ENCODE measurements around the gene BDH1. TPM values are rescaled to one million over a fixed set of nuclear protein-coding genes. Genes with fewer than 3 reads are reported as not detected.
"Not testable (repeated sequence)": the region's sequence is repeated elsewhere in the genome, so short reads cannot be mapped to it uniquely, and the experiment has no call there.

Gene BDH1
- total RNA-seq, 5 donors from 2014 or later (not counting 1 experiment from before 2014, with no cell fraction given): 31.1 to 74.7 (median 68.9) TPM

DNA sequence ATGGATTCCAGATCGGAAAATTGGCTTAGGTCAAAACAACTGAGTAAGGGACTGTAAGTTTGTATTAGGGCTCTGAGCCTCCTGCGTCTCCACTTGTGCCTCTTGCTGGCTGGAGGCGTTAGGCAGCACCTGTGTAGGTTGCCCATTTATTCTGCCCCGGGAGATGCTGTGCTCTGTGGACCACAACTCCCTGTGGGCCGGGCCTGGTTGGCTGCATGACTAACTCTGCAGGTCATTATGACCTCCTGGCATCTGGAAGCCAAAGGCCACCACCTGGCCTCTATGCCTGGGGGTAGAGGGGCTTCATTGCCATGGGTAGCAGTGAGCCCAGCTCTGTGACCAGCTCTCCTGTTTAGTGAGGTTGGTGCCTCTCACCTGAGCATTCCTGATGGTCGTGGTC lies 36.0 kb upstream of the BDH1 start:
- ChIA-PET POLR2A (no interaction called here), CTCF (no interaction called here)
- no peak overlapping the region for H3K4me3 ChIP-seq (ENCODE audit: control insufficient read depth in 1 of 2, extremely low read depth in 1 of 2, low read length in 1 of 2)
- Mint-ChIP-seq H3K9me3 (no peaks in the 10 kb centered on the region), H3K27ac (no peak overlapping the region), H3K4me3 (no peak overlapping the region), H3K36me3 (no peaks in the 10 kb centered on the region), H3K4me1 (peaks cover 19 to 23% (median 20%) of the 10 kb centered on the region in 3 donors), H3K27me3 (no peaks in the 10 kb centered on the region)
- H3K4me1 ChIP-seq (ENCODE audit: control insufficient read depth in 1 of 2, extremely low read depth in 1 of 2, insufficient read depth in 2 of 2, low read length in 2 of 2): peaks cover 0 to 3% of the 10 kb centered on the region in 2 experiments
- H3K36me3 ChIP-seq (ENCODE audit: control insufficient read depth in 2 of 2, extremely low read depth in 1 of 2, insufficient read depth in 1 of 2, low read length in 1 of 2): no peaks in the 10 kb centered on the region
- H3K27ac ChIP-seq (ENCODE audit: low read length): no peak overlapping the region
- no peaks in the 10 kb centered on the region for H3K9me3 ChIP-seq
- DNase-seq (no peak), ATAC-seq (replicated peaks in 1 of 4) (no peak)
- 90% methylated on average over 6 of the region's 6 CpGs for WGBS (ENCODE audit: insufficient coverage)
- peaks cover 0 to 5% of the 10 kb centered on the region in 2 experiments for H3K27me3 ChIP-seq (replicated peaks in 1 of 2; ENCODE audit: control insufficient read depth in 2 of 2, extremely low read depth in 1 of 2, insufficient read depth in 2 of 2, low read length in 1 of 2)

DNA sequence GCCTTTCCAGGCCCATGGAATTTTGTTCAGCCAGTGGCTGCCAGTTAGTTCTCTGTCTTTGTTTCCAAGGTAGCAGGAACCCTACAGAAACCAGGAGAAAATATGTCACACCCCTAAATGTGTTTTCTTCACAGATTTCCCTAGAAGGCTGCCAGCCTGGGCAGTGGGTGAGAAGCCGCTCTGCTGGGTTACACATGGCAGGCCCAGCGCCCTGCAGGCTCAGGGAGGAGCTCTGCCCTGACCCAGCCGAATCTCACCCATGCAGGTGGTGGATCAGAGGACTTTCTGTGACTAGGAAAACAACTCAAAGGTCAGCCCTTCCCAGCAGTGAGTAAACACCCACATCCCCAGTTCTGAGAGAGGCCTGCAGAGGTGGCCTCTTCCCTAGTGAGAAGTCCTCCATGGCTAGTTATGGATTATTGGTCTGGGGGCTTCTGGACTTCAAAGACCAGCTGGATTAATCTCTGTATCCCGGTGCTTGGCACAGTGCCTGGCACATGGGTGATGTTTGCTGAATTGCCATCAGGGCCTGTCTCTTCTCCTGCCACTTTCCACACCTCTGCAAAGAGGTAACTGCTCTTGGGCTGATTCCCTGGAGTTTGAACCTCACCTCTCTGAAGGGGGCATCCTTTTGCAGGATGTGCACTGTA lies 34.7 kb upstream of the BDH1 start:
- DNase-seq: no peak
- H3K4me3 Mint-ChIP-seq: no peak overlapping the region
- no peak for ATAC-seq (replicated peaks in 1 of 4)
- Histone ChIP-seq H3K27ac (ENCODE audit: low read length) (no peak overlapping the region), H3K27me3 (replicated peaks in 1 of 2; ENCODE audit: control insufficient read depth in 2 of 2, extremely low read depth in 1 of 2, insufficient read depth in 2 of 2, low read length in 1 of 2) (peaks cover 0 to 5% of the 10 kb centered on the region in 2 experiments), H3K4me3 (ENCODE audit: control insufficient read depth in 1 of 2, extremely low read depth in 1 of 2, low read length in 1 of 2) (no peak overlapping the region), H3K9me3 (no peaks in the 10 kb centered on the region), H3K4me1 (ENCODE audit: control insufficient read depth in 1 of 2, extremely low read depth in 1 of 2, insufficient read depth in 2 of 2, low read length in 2 of 2) (peaks cover 0 to 3% of the 10 kb centered on the region in 2 experiments), H3K36me3 (ENCODE audit: control insufficient read depth in 2 of 2, extremely low read depth in 1 of 2, insufficient read depth in 1 of 2, low read length in 1 of 2) (no peaks in the 10 kb centered on the region)
- H3K9me3 Mint-ChIP-seq: no peaks in the 10 kb centered on the region
- no peak overlapping the region for H3K27ac Mint-ChIP-seq
- no peaks in the 10 kb centered on the region for H3K27me3 Mint-ChIP-seq
- H3K36me3 Mint-ChIP-seq: no peaks in the 10 kb centered on the region
- ChIA-PET CTCF (no interaction called here), POLR2A (no interaction called here)
- 100% methylated on average over 2 of the region's 4 CpGs for WGBS (ENCODE audit: insufficient coverage)
- H3K4me1 Mint-ChIP-seq: peaks cover 19 to 23% (median 20%) of the 10 kb centered on the region in 3 donors

DNA sequence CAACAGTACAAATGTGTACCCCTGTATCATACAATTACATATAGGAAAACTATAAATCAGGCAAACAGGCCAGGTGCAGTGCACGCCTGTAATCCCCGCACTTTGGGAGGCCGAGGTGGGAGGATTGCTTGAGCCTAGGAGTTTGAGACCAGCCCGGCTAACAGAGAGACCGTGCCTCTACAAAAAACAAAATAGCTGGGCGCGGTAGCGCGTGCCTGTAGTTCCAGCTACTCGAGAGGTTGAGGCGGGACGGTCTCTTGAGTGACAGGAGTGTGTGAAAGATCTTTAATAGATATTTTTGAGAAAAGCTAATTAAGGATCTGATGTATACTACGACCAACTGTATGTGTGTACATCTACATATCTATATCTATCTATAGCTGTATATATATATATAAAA lies 33.8 kb upstream of the BDH1 start:
- Histone ChIP-seq H3K4me3 (ENCODE audit: control insufficient read depth in 1 of 2, extremely low read depth in 1 of 2, low read length in 1 of 2) (no peak overlapping the region), H3K4me1 (ENCODE audit: control insufficient read depth in 1 of 2, extremely low read depth in 1 of 2, insufficient read depth in 2 of 2, low read length in 2 of 2) (peaks cover 0 to 3% of the 10 kb centered on the region in 2 experiments), H3K36me3 (ENCODE audit: control insufficient read depth in 2 of 2, extremely low read depth in 1 of 2, insufficient read depth in 1 of 2, low read length in 1 of 2) (no peaks in the 10 kb centered on the region), H3K9me3 (no peaks in the 10 kb centered on the region), H3K27me3 (replicated peaks in 1 of 2; ENCODE audit: control insufficient read depth in 2 of 2, extremely low read depth in 1 of 2, insufficient read depth in 2 of 2, low read length in 1 of 2) (peaks cover 0 to 5% of the 10 kb centered on the region in 2 experiments), H3K27ac (ENCODE audit: low read length) (no peak overlapping the region)
- ChIA-PET CTCF (no interaction called here), POLR2A (no interaction called here)
- H3K9me3 Mint-ChIP-seq: no peaks in the 10 kb centered on the region
- no peak for ATAC-seq (replicated peaks in 1 of 4)
- H3K27ac Mint-ChIP-seq: no peak overlapping the region
- DNase-seq: no peak
- no peaks in the 10 kb centered on the region for H3K27me3 Mint-ChIP-seq
- no peak overlapping the region for H3K4me3 Mint-ChIP-seq
- WGBS (ENCODE audit: insufficient coverage): no CpG with 5 or more reads among the region's 13 CpGs
- H3K4me1 Mint-ChIP-seq: peaks cover 19 to 23% (median 20%) of the 10 kb centered on the region in 3 donors
- H3K36me3 Mint-ChIP-seq: no peaks in the 10 kb centered on the region

DNA sequence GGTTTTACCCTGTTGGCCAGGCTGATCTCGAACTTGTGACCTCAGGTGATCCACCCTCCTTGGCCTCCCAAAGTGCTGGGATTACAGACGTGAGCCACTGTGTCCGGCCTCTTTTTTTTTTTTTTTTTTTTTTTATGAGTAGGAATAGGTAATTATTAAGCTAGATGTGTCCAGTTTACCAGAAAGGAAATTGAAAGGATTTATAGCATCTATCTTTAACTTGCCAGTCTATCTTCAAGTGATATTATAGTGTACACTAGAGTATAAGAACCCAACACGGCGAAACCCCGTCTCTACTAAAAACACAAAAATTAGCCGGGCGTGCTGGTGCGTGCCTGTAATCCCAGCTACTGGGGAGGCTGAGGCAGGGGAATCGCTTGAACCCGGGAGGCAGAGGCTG lies 31.0 kb upstream of the BDH1 start:
- DNase-seq; ATAC-seq (replicated peaks in 1 of 4); H3K36me3 Mint-ChIP-seq; H3K9me3 Mint-ChIP-seq; H3K27me3 ChIP-seq (replicated peaks in 1 of 2; ENCODE audit: control insufficient read depth in 2 of 2, extremely low read depth in 1 of 2, insufficient read depth in 2 of 2, low read length in 1 of 2); H3K27ac Mint-ChIP-seq; H3K4me1 ChIP-seq (ENCODE audit: control insufficient read depth in 1 of 2, extremely low read depth in 1 of 2, insufficient read depth in 2 of 2, low read length in 2 of 2); H3K4me1 Mint-ChIP-seq; H3K4me3 ChIP-seq (ENCODE audit: control insufficient read depth in 1 of 2, extremely low read depth in 1 of 2, low read length in 1 of 2); H3K36me3 ChIP-seq (ENCODE audit: control insufficient read depth in 2 of 2, extremely low read depth in 1 of 2, insufficient read depth in 1 of 2, low read length in 1 of 2); H3K27me3 Mint-ChIP-seq; H3K9me3 ChIP-seq; H3K4me3 Mint-ChIP-seq; H3K27ac ChIP-seq (ENCODE audit: low read length): not testable (repeated sequence)
- POLR2A ChIA-PET: interaction anchor here in 1 of 2 donors (0.6 kb wide), 1 partner anchor 116 kb away, joined by 3 read pairs; no protein-coding TSS in a partner anchor
- WGBS (ENCODE audit: insufficient coverage): 100% methylated on average over 5 of the region's 11 CpGs
- CTCF ChIA-PET: interaction anchor here in 1 of 2 donors (0.6 kb wide), 1 partner anchor 10 kb away, joined by 9 read pairs; no protein-coding TSS in a partner anchor

DNA sequence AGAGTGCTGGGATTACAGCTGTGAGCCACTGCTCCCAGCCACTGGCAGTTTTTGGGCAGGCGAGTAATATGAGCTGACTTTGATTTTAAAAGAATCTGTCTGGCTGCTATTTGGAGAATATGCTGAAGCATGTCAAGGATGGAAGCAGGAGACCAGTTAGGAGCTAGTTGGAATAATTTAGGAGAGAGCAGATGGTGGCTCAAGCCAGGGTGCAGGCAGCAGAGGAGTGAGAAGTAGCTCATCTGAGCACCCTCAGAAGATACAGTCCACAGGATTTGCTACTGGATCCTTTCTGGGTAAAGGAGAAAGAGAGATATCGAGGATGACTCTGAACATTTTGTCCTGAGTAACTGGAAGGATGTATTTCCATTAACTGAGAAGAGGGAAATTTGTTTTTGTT lies 30.4 kb upstream of the BDH1 start:
- 100% methylated on average over 1 of the region's 2 CpGs for WGBS (ENCODE audit: insufficient coverage)
- CTCF ChIA-PET: no interaction called here
- Mint-ChIP-seq H3K9me3 (no peaks in the 10 kb centered on the region), H3K4me1 (peaks cover 0 to 2% (median 0%) of the 10 kb centered on the region in 3 donors), H3K36me3 (no peaks in the 10 kb centered on the region), H3K27me3 (no peaks in the 10 kb centered on the region), H3K27ac (no peak overlapping the region), H3K4me3 (no peak overlapping the region)
- POLR2A ChIA-PET: no interaction called here
- no peaks in the 10 kb centered on the region for H3K9me3 ChIP-seq
- ATAC-seq (replicated peaks in 1 of 4): no peak
- peaks cover 0 to 3% of the 10 kb centered on the region in 2 experiments for H3K4me1 ChIP-seq (ENCODE audit: control insufficient read depth in 1 of 2, extremely low read depth in 1 of 2, insufficient read depth in 2 of 2, low read length in 2 of 2)
- no peak overlapping the region for H3K4me3 ChIP-seq (ENCODE audit: control insufficient read depth in 1 of 2, extremely low read depth in 1 of 2, low read length in 1 of 2)
- no peak for DNase-seq
- no peaks in the 10 kb centered on the region for H3K36me3 ChIP-seq (ENCODE audit: control insufficient read depth in 2 of 2, extremely low read depth in 1 of 2, insufficient read depth in 1 of 2, low read length in 1 of 2)
- H3K27ac ChIP-seq (ENCODE audit: low read length): no peak overlapping the region
- peaks cover 0 to 3% of the 10 kb centered on the region in 2 experiments for H3K27me3 ChIP-seq (replicated peaks in 1 of 2; ENCODE audit: control insufficient read depth in 2 of 2, extremely low read depth in 1 of 2, insufficient read depth in 2 of 2, low read length in 1 of 2)

DNA sequence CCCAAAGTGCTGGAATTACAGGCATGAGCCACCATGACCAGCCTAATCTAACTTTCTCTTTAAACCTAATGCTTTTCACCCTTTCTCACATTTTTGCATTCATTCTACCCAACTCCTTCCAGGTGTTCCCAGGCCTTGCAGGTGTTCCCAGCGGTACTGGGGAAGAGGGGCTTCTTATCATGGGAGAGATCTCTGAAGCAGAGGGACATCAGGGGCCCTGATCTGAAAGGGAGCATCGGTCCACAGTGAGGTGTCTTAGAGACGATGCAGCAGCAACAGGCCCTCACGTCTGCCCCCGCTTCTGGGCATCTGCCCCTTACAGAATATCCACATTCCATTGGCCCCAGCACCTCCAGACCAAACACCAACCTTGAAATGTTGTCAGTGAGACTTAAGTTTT lies 29.0 kb upstream of the BDH1 start:
- H3K27ac Mint-ChIP-seq: no peak overlapping the region
- no peaks in the 10 kb centered on the region for H3K4me1 Mint-ChIP-seq

More for the DNA sequence above, 29.0 kb upstream of the BDH1 start:
- H3K9me3 Mint-ChIP-seq: no peaks in the 10 kb centered on the region
- H3K27me3 Mint-ChIP-seq: no peaks in the 10 kb centered on the region
- no peaks in the 10 kb centered on the region for H3K9me3 ChIP-seq
- no peak overlapping the region for H3K27ac ChIP-seq (ENCODE audit: low read length)
- H3K4me1 ChIP-seq (ENCODE audit: control insufficient read depth in 1 of 2, extremely low read depth in 1 of 2, insufficient read depth in 2 of 2, low read length in 2 of 2): no peaks in the 10 kb centered on the region
- H3K36me3 ChIP-seq (ENCODE audit: control insufficient read depth in 2 of 2, extremely low read depth in 1 of 2, insufficient read depth in 1 of 2, low read length in 1 of 2): no peaks in the 10 kb centered on the region
- no peaks in the 10 kb centered on the region for H3K27me3 ChIP-seq (replicated peaks in 1 of 2; ENCODE audit: control insufficient read depth in 2 of 2, extremely low read depth in 1 of 2, insufficient read depth in 2 of 2, low read length in 1 of 2)
- ChIA-PET CTCF (no interaction called here), POLR2A (no interaction called here)
- DNase-seq (no peak), ATAC-seq (replicated peaks in 1 of 4) (no peak)
- H3K4me3 ChIP-seq (ENCODE audit: control insufficient read depth in 1 of 2, extremely low read depth in 1 of 2, low read length in 1 of 2): no peak overlapping the region
- no peak overlapping the region for H3K4me3 Mint-ChIP-seq
- H3K36me3 Mint-ChIP-seq: no peaks in the 10 kb centered on the region
- WGBS (ENCODE audit: insufficient coverage): 93% methylated on average over 4 of the region's 5 CpGs
